Measurements from ENCODE around the gene NAGLU.
"Not testable (repeated sequence)": the region's sequence is repeated elsewhere in the genome, so short reads cannot be mapped to it uniquely, and the experiment has no call there.

NAGLU gene

GRCh38 chr17:42521036-42521435 lies 15.0 kb upstream of the NAGLU start:
- no peak for DNase-seq (ENCODE audit: low read depth, low spot score)

DNA sequence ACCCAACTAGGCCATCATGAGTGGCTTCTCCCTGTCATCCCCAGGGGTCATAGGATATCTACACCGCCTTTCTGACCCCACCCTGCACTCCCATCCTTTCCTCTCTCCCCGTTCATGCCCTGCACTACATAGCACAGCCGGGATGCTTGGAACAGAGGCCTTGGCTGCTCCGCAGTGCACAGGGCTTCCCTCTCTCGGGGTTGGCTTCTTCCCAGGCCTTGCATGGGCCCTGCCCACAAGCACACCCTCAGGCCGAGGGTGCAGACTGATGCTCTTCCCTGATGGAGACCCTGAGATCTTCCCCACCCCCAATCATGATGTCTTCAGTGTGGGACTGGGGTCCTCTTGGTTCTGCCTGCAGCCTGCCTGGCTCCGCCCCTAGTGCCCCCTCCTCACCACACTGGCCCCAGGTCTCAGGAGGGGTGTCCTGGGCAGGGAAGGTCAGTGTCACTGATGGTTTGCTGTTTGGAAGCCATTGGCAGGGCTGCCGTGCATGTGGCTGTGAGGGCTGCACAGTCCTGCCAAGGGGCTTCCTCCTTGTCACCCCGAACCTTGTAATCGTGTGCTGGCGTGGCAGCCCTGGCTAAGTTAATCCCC lies 14.3 kb upstream of the NAGLU start:
- DNase-seq (ENCODE audit: low read depth, low spot score) = no peak

DNA sequence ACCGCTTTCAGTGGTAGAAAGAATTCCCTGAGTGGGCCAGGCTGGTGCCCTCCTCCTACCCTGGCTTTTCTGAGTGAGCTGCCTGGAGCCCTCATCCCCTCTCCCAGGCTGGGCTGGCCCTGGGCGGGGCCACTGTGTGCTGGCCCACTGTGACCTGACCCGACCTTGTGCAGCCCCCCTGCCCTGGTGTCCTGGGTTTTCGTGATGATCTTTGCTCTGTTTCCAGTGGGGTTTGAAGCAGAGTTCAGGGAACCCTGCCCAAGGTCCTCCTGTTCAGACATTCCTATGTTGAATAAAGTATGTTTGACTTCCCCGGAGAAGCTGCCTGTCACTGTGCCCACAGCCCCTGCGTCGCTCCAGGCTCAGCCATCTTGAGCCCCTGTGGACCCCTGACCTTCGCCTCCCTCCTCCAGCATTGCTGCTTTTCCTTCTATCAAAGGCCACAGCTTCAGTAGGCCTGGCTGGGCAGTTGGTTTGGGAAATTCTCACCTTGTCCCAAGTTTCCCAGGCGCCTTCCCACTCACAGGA lies 13.7 kb upstream of the NAGLU start:
- DNase-seq (ENCODE audit: low read depth, low spot score) = no peak

DNA sequence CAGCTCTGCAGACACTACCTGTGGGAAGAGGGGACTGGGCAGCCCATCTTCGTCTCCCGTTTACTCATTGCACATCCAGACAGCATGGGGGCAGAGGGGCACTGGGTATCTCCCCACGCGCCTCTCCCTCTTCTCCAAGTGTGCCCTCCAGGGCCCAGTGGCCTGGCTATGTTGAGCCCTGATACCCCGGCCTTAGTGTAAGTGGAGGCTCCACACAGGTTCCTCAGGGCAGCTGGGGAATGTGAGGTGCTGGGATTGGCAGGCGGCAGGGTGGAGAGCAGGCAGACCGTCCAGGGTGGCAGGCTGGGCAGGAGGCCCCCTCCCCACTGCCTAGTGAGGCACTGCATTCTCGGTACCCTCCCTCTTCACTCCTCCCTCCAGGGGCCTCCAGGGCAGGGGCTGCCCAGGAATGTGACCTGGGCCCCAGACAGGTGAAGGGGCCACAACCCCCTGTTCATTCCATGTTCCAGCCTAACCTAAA lies 13.2 kb upstream of the NAGLU start:
- no peak for DNase-seq (ENCODE audit: low read depth, low spot score)

DNA sequence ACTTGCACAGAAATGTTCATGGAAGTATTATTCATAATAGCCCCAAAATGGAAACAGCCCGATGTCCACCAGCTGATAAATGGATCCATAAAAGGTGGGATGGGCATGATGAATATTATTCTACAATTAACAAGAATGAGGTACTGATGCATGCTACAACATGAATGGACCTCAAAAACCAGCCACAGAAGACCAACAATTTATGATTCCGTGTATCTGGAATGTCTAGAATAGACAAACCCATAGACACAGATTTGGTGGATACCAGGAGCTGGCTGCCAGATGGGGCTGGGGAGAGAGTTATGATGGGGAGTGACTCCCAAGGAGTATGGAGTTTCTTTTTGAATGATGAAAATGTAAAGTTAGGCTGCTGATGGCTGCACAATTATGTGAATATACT lies 10.8 kb upstream of the NAGLU start:
- DNase-seq (ENCODE audit: low read depth, low spot score) = no peak

DNA sequence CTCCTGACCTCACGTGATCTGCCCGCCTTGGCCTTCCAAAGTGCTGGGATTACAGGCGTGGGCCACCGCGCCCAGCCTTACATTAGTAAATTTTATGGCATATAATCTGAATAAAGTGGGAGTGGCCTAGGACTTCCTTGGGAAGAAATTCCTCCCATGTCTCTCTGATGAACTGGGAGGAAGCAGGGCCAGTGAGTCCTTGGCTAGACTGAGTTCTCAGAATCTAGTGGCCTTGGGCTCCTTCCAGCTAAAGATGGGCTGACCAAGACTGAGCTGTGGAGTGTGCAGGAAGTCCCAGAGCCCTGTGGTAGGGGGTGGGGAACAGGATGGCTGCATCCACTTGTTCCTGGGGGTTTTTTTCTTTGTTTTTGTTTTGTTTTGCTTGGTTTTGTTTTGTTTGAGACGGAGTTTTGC lies 10.0 kb upstream of the NAGLU start:
- DNase-seq (ENCODE audit: low read depth, low spot score) = no peak

DNA sequence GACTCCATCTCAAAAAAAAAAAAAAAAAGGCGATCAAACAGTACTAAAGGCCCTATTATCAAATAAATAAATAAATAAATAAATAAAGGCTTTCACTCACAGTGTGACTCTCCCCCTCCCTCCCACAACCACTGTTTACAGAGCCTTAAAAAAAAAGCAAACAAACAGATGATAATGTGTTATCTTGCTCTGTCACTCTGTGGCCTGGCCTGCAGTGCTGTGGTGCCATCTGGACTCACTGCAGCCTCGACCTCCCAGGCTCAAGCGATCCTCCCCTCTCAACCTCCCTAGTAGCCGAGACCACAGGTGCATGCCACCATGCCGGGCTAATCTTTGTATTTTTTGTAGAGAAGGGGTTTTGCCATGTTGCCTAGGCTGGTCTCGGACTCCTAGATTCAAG lies 8.1 kb upstream of the NAGLU start:
- DNase-seq (ENCODE audit: low read depth, low spot score) = no peak

GRCh38 chr17:42529061-42529460 lies 7.0 kb upstream of the NAGLU start:
- DNase-seq (ENCODE audit: low read depth, low spot score) = no peak

GRCh38 chr17:42530952-42531454 lies 5.0 kb upstream of the NAGLU start:
- no peak for DNase-seq (ENCODE audit: low read depth, low spot score)

DNA sequence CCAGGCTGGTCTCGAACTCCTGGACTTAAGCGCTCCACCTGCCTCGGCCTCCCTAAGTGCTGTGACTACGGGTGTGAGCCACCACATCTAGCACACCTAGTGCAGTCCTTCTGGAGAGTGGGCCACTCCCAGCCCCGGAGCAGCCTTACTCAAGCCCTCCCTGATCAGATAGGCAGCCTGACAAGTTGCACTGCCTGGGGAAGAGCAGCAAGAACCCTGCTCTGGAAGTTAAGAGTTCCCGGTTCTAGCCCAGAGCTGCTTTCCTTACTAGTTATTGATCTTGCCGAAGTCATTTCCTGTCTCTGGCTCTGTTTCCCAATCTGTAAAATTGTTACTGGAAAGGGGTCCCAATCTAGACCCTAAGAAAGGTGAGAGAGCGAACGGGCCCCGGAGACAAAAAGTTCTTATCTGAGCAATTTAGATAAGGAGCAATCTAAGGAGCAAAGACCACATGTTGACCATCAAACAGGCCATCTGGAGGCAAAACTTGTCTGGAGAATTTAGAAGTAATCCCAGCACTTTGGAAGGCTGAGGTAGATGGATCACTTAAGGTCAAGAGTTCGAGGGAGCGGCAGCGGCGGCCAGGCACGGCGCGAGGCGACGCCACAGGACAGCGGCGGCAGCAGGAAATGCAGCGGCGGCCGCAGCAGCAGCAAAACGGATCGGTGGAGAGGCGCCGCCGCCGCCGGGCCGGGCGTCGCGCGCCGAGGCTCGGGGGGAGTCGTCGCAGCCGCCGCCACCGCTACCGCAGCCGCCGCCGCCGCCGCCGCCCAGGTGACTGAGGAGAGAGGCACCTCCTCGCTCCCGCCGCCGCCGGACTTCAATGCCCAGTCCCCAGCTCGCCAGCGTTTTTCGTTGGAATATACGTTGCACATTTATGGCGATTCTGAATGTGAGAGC lies 4.3 kb upstream of the NAGLU start:
- no peak for DNase-seq (ENCODE audit: low read depth, low spot score)

- no peak for DNase-seq (ENCODE audit: low read depth, low spot score)
Observed at GRCh38 chr17:42535155-42536047, 640 bp upstream of the NAGLU start.

- DNase-seq (ENCODE audit: low read depth, low spot score) = no peak
Observed at GRCh38 chr17:42536372-42537155, 523 bp downstream of the NAGLU start.

- DNase-seq (ENCODE audit: low read depth, low spot score) = no peak
Observed at GRCh38 chr17:42537156-42537805, 1.2 kb downstream of the NAGLU start.

DNA sequence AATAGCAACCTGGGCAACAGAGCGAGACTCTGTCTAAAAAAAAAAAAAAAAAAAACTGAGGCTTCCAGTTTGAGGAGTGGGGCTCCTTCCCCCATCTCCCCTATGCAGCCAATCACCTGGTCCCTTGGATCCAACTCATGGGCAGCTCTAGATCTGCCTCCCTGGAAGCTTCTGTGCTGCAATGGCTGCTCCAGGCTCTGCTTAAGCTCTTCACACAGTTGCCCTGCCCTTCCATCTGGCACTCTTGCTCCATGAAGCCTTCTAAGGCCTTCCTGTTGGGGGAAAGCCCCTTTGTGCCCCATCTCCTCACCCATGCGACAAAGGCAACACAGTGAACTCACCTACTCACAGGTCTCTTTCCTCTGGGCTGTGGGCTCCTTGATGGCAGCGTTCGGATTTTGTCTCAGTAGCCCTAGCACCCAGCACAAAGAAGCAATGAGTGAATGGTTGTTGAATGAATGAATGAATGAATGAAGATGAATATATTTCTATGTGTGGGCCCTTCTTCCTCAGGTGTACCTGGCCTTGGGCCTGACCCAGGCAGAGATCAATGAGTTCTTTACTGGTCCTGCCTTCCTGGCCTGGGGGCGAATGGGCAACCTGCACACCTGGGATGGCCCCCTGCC lies 1.9 kb downstream of the NAGLU start:
- no peak for DNase-seq (ENCODE audit: low read depth, low spot score)

- DNase-seq (ENCODE audit: low read depth, low spot score) = no peak
Observed at GRCh38 chr17:42538482-42538881, 2.4 kb downstream of the NAGLU start.

- DNase-seq (ENCODE audit: low read depth, low spot score) = not testable (repeated sequence)
Observed at GRCh38 chr17:42540558-42540957, 4.5 kb downstream of the NAGLU start.

DNA sequence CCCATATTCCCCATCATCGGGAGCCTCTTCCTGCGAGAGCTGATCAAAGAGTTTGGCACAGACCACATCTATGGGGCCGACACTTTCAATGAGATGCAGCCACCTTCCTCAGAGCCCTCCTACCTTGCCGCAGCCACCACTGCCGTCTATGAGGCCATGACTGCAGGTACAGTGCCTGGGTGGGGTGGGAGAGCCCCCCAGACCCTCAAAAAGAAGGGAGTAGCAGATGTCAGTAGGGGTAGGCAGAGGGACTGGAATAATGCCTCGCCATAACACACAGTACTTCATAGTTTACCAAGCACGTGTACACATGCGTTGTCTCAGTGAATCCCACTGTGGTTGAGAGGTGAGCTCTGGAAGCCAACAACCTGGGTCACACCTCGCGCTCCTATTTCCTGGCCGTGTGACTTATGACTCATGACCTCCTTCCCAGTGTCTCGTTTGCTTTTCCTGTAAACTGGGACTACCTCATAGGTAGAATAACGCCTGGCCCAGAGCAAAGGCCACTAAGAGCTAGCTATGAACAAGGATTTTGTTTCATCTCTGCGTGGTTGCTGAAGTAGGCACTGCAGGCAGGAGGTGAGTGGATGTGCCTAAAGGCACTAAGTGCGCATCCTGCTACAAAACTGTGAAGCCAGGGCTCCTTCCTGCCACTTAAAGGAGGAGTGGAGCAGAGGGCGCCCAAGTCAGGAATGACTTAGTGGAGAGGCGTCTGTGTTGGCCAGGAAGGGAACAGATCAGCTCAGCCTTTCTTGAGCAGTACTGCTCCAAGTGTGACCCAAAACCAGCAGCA lies 5.2 kb downstream of the NAGLU start:
- DNase-seq (ENCODE audit: low read depth, low spot score) = no peak

DNA sequence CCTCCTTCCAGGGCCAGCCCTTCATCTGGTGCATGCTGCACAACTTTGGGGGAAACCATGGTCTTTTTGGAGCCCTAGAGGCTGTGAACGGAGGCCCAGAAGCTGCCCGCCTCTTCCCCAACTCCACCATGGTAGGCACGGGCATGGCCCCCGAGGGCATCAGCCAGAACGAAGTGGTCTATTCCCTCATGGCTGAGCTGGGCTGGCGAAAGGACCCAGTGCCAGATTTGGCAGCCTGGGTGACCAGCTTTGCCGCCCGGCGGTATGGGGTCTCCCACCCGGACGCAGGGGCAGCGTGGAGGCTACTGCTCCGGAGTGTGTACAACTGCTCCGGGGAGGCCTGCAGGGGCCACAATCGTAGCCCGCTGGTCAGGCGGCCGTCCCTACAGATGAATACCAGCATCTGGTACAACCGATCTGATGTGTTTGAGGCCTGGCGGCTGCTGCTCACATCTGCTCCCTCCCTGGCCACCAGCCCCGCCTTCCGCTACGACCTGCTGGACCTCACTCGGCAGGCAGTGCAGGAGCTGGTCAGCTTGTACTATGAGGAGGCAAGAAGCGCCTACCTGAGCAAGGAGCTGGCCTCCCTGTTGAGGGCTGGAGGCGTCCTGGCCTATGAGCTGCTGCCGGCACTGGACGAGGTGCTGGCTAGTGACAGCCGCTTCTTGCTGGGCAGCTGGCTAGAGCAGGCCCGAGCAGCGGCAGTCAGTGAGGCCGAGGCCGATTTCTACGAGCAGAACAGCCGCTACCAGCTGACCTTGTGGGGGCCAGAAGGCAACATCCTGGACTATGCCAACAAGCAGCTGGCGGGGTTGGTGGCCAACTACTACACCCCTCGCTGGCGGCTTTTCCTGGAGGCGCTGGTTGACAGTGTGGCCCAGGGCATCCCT lies 7.4 kb downstream of the NAGLU start:
- DNase-seq (ENCODE audit: low read depth, low spot score) = no peak
